ENCODE data around the gene PCDHGA5. TPM values are rescaled to one million over a fixed set of nuclear protein-coding genes. Genes with fewer than 3 reads are reported as not detected.
"Not testable (repeated sequence)": the region's sequence is repeated elsewhere in the genome, so short reads cannot be mapped to it uniquely, and the experiment has no call there.

Gene PCDHGA5
- total RNA-seq, 1 donor from 2014 or later = 0.31 TPM

DNA sequence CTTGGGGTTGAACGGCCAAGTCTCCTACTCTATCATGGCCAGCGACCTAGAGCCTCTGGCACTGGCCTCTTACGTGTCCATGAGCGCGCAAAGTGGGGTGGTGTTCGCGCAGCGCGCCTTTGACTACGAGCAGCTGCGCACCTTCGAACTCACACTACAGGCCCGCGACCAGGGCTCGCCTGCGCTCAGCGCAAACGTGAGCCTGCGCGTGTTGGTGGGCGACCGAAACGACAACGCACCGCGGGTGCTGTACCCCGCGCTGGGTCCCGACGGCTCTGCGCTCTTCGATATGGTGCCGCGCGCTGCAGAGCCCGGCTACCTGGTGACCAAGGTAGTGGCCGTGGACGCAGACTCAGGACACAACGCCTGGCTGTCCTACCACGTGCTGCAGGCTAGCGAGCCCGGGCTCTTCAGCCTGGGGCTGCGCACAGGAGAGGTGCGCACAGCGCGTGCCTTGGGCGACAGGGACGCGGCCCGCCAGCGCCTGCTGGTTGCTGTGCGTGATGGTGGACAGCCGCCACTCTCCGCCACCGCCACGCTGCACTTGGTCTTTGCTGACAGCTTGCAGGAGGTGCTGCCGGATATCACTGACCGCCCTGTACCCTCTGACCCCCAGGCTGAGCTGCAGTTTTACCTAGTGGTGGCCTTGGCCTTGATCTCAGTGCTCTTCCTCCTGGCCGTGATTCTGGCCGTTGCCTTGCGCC is 35.7 kb downstream of the PCDHGA5 start:
- intact Hi-C loops (cut with micrococcal nuclease) = loop anchor here (2.0 to 5.0 kb wide), 2 partner anchors 35 to 37 kb away; partner anchors contain the start of gene PCDHGA5
- no peaks in the 10 kb centered on the region for H3K4me1 Mint-ChIP-seq (ENCODE audit: low read depth)
- DNase-seq (ENCODE audit: low spot score) = no peak
- H3K36me3 Mint-ChIP-seq (ENCODE audit: low read depth) = no peaks in the 10 kb centered on the region
- peaks cover 24% of the 10 kb centered on the region for H3K9me3 Mint-ChIP-seq
- no peak overlapping the region for H3K4me3 Mint-ChIP-seq
- H3K27me3 Mint-ChIP-seq (ENCODE audit: insufficient read depth) = peaks cover 26% of the 10 kb centered on the region
- H3K27ac Mint-ChIP-seq = no peak overlapping the region

DNA sequence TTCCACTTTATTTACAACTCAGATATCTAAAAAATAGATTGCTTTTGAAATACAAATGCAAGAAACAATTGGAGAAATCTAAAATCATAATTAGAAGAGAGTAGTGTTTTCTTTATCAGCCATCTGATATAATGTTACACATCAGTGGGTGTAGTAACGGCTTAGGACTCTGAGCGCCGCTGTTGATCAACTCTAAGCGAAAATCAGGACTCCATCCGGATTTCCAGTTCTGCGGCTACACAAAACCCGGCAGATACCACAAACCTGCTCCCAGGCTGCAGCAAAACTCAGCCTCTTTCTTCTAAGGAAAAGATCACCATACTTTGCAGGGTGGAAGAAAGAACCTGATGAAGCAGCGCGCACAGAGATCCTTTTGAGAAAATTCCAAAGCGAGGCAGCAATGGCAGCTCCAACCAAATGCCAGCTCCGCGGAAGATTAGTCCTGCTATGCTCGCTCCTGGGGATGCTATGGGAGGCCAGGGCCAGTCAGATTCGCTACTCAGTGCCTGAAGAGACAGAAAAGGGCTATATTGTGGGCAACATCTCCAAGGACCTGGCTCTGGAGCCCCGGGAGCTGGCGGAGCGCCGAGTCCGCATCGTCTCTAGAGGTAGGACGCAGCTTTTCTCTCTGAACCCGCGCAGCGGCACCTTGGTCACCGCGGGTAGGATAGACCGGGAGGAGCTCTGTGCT is 38.7 kb downstream of the PCDHGA5 start, which contains the start of gene PCDHGA9:
Gene PCDHGA9, plus strand, starts transcription at position 226 of the 691 bp plus-strand sequence. Its CDS starts 175 bp downstream, at position 401.
- Mint-ChIP-seq H3K27ac (no peak within 1 kb of the TSS), H3K27me3 (ENCODE audit: insufficient read depth) (peaks cover 21% of the 10 kb centered on the region), H3K9me3 (peaks cover 19% of the 10 kb centered on the region)

GRCh38 chr5:141403387-141403786 is 39.4 kb downstream of the PCDHGA5 start:
- no peak for DNase-seq (ENCODE audit: low spot score)
- H3K36me3 Mint-ChIP-seq (ENCODE audit: low read depth) = no peaks in the 10 kb centered on the region
- H3K4me3 Mint-ChIP-seq = no peak overlapping the region
- no peaks in the 10 kb centered on the region for H3K4me1 Mint-ChIP-seq (ENCODE audit: low read depth)
- no peak overlapping the region for H3K27ac Mint-ChIP-seq
- peaks cover 19% of the 10 kb centered on the region for H3K9me3 Mint-ChIP-seq
- peaks cover 28% of the 10 kb centered on the region for H3K27me3 Mint-ChIP-seq (ENCODE audit: insufficient read depth)
- intact Hi-C loops (cut with micrococcal nuclease) = no loop called here

More for the DNA sequence above, 38.7 kb downstream of the PCDHGA5 start, which contains the start of gene PCDHGA9:
- H3K4me1 Mint-ChIP-seq (ENCODE audit: low read depth) = no peaks in the 10 kb centered on the region
- H3K36me3 Mint-ChIP-seq (ENCODE audit: low read depth) = no peaks in the 10 kb centered on the region
- H3K4me3 Mint-ChIP-seq = no peak within 1 kb of the TSS
- DNase-seq (ENCODE audit: low spot score) = no peak
- intact Hi-C loops (cut with micrococcal nuclease) = no loop called here

DNA sequence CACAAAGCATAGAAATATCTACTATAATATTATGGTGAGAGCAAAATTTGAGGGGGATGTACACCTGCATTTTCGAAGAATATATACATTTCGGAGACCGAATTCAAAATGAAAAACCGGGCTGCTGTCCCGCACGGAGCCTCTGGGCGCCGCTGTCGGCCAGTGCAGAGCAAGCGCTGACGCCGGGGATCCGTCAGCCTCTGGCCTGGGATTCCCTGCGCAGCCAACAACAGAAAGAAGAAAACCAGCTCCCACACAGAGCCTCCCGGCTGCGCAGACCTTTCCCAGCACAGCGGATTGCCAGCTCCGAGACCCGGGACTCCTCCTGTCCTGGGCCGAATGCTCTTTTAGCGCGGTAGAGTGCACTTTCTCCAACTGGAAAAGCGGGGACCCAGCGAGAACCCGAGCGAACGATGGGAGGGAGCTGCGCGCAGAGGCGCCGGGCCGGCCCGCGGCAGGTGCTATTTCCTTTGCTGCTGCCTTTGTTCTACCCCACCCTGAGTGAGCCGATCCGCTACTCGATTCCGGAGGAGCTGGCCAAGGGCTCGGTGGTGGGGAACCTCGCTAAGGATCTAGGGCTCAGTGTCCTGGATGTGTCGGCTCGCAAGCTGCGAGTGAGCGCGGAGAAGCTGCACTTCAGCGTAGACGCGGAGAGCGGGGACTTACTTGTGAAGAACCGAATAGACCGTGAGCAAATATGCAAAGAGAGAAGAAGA is 44.0 kb downstream of the PCDHGA5 start, which contains the start of gene PCDHGB6:
Gene PCDHGB6, plus strand, starts transcription at position 232 of the 716 bp plus-strand sequence. Its CDS starts 182 bp downstream, at position 414.
- peak within 1 kb of the TSS; percentile 66 for H3K4me3 Mint-ChIP-seq
- intact Hi-C loops (cut with micrococcal nuclease); H3K36me3 Mint-ChIP-seq (ENCODE audit: low read depth); H3K4me1 Mint-ChIP-seq (ENCODE audit: low read depth); H3K27ac Mint-ChIP-seq: not testable (repeated sequence)
- DNase-seq (ENCODE audit: low spot score) = peak; percentile 23
- peaks cover 16% of the 10 kb centered on the region for H3K9me3 Mint-ChIP-seq
- H3K27me3 Mint-ChIP-seq (ENCODE audit: insufficient read depth) = peaks cover 26% of the 10 kb centered on the region

- intact Hi-C loops (cut with micrococcal nuclease) = loop anchor here (5.0 to 10.0 kb wide), 2 partner anchors 37 to 565 kb away; partner anchors contain the start of genes PCDHA8, PCDHA9, PCDHGA6 and PCDHGB3
- Mint-ChIP-seq H3K27me3 (ENCODE audit: insufficient read depth) (peaks cover 38% of the 10 kb centered on the region), H3K27ac (no peak overlapping the region), H3K4me1 (ENCODE audit: low read depth) (peaks cover 7% of the 10 kb centered on the region), H3K36me3 (ENCODE audit: low read depth) (no peaks in the 10 kb centered on the region), H3K9me3 (peaks cover 19% of the 10 kb centered on the region), H3K4me3 (no peak overlapping the region)
- no peak for DNase-seq (ENCODE audit: low spot score)
Observed at GRCh38 chr5:141409598-141410306, 45.8 kb downstream of the PCDHGA5 start.

DNA sequence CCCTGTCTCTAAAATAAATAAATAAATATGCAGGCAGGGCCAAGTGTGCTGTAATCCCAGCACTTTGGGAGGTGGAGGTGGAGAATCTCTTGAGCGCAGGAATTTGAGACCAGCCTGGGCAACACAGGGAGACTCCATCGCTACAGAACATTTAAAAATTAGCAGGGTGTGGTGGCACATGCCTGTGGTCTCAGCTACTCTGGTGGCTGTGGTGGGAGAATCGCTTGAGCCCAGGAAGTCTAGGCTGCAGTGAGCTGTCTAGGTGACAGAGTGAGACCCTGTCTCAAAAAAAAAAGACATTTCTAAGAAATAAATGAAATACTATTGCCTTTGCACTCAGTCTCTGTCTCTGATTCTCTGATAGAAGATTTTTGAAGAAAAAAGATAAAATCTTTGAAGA is 47.6 kb downstream of the PCDHGA5 start:
- Mint-ChIP-seq H3K27ac (no peak overlapping the region), H3K27me3 (ENCODE audit: insufficient read depth) (peaks cover 45% of the 10 kb centered on the region), H3K9me3 (peaks cover 19% of the 10 kb centered on the region), H3K4me3 (no peak overlapping the region), H3K4me1 (ENCODE audit: low read depth) (peaks cover 7% of the 10 kb centered on the region), H3K36me3 (ENCODE audit: low read depth) (no peaks in the 10 kb centered on the region)
- intact Hi-C loops (cut with micrococcal nuclease) = loop anchor here (5.0 to 10.0 kb wide), 2 partner anchors 39 to 567 kb away; partner anchors contain the start of genes PCDHA8, PCDHA9, PCDHGA6 and PCDHGB3
- DNase-seq (ENCODE audit: low spot score) = no peak

GRCh38 chr5:141412854-141413539 is 49.0 kb downstream of the PCDHGA5 start, which contains the start of gene PCDHGA10:
TSS of gene PCDHGA10 (plus strand) at chr5:141412987. CDS start at chr5:141413176, 189 bp downstream.
- peaks cover 13% of the 10 kb centered on the region for H3K4me1 Mint-ChIP-seq (ENCODE audit: low read depth)
- peaks cover 44% of the 10 kb centered on the region for H3K27me3 Mint-ChIP-seq (ENCODE audit: insufficient read depth)
- peak within 1 kb of the TSS; percentile 84 for H3K4me3 Mint-ChIP-seq
- peaks cover 21% of the 10 kb centered on the region for H3K9me3 Mint-ChIP-seq
- DNase-seq (ENCODE audit: low spot score) = peak; percentile 33
- H3K36me3 Mint-ChIP-seq (ENCODE audit: low read depth) = peaks cover 1% of the 10 kb centered on the region
- peak within 1 kb of the TSS; percentile 68 for H3K27ac Mint-ChIP-seq
- intact Hi-C loops (cut with micrococcal nuclease) = loop anchor here (1.0 to 10.0 kb wide), 6 partner anchors 41 to 568 kb away; partner anchors contain the start of genes PCDHA8, PCDHA9, PCDHGA6 and PCDHGB3

- peaks cover 43% of the 10 kb centered on the region for H3K27me3 Mint-ChIP-seq (ENCODE audit: insufficient read depth)
- no peak for DNase-seq (ENCODE audit: low spot score)
- peaks cover 27% of the 10 kb centered on the region for H3K9me3 Mint-ChIP-seq
- peaks cover 15% of the 10 kb centered on the region for H3K4me1 Mint-ChIP-seq (ENCODE audit: low read depth)
- H3K27ac Mint-ChIP-seq = no peak overlapping the region
- H3K4me3 Mint-ChIP-seq = peak overlapping the region; percentile 84
- H3K36me3 Mint-ChIP-seq (ENCODE audit: low read depth) = peaks cover 1% of the 10 kb centered on the region
- intact Hi-C loops (cut with micrococcal nuclease) = loop anchor here (1.0 to 10.0 kb wide), 5 partner anchors 41 to 569 kb away; partner anchors contain the start of genes PCDHA8, PCDHA9, PCDHGA6 and PCDHGB3
Observed at GRCh38 chr5:141413540-141414069, 49.6 kb downstream of the PCDHGA5 start.

DNA sequence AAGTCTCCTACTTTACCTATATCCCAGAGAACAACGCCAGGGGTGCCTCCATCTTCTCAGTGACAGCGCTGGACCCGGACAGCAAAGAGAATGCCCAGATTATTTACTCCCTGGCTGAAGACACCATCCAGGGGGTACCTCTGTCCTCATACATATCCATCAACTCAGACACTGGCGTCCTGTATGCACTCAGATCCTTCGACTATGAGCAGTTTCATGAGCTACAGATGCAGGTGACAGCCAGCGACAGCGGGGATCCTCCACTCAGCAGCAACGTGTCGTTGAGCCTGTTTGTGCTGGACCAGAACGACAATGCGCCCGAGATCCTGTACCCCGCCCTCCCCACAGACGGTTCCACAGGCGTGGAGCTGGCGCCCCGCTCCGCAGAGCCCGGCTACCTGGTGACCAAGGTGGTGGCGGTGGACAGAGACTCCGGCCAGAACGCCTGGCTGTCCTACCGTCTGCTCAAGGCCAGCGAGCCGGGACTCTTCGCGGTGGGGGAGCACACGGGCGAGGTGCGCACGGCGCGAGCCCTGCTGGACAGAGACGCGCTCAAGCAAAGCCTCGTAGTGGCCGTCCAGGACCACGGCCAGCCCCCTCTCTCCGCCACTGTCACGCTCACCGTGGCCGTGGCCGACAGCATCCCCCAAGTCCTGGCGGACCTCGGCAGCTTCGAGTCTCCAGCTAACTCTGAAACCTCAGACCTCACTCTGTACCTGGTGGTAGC is 50.7 kb downstream of the PCDHGA5 start:
- H3K27ac Mint-ChIP-seq = not testable (repeated sequence)
- peaks cover 40% of the 10 kb centered on the region for H3K27me3 Mint-ChIP-seq (ENCODE audit: insufficient read depth)

DNA sequence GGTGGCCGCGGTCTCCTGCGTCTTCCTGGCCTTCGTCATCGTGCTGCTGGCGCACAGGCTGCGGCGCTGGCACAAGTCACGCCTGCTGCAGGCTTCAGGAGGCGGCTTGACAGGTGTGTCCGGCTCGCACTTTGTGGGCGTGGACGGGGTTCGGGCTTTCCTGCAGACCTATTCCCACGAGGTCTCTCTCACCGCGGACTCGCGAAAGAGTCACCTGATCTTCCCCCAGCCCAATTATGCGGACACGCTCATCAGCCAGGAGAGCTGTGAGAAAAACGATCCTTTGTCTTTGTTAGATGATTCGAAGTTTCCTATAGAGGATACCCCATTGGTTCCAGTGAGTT is 51.3 kb downstream of the PCDHGA5 start:
- DNase-seq (ENCODE audit: low spot score); H3K36me3 Mint-ChIP-seq (ENCODE audit: low read depth); H3K4me3 Mint-ChIP-seq: not testable (repeated sequence)
- peaks cover 38% of the 10 kb centered on the region for H3K27me3 Mint-ChIP-seq (ENCODE audit: insufficient read depth)
- peaks cover 26% of the 10 kb centered on the region for H3K9me3 Mint-ChIP-seq
- intact Hi-C loops (cut with micrococcal nuclease) = loop anchor here (5.0 to 10.0 kb wide), 2 partner anchors 462 to 570 kb away; partner anchors contain the start of genes PCDH1, PCDHA8 and PCDHA9
- H3K4me1 Mint-ChIP-seq (ENCODE audit: low read depth) = peaks cover 15% of the 10 kb centered on the region
- peak overlapping the region; percentile 2 for H3K27ac Mint-ChIP-seq

More for the DNA sequence above, 50.7 kb downstream of the PCDHGA5 start:
- DNase-seq (ENCODE audit: low spot score); H3K36me3 Mint-ChIP-seq (ENCODE audit: low read depth): not testable (repeated sequence)
- intact Hi-C loops (cut with micrococcal nuclease) = loop anchor here (5.0 to 10.0 kb wide), 3 partner anchors 42 to 570 kb away; partner anchors contain the start of genes PCDH1, PCDHA8, PCDHA9 and PCDHGA6
- Mint-ChIP-seq H3K4me3 (peak overlapping the region; percentile 37), H3K4me1 (ENCODE audit: low read depth) (peaks cover 15% of the 10 kb centered on the region), H3K9me3 (peaks cover 24% of the 10 kb centered on the region)

All from activated T-helper 1 cell treated with anti-CD3 and anti-CD28 coated beads, Interleukin-12 subunit alpha, Interleukin-12 subunit beta, Interleukin-2, Interleukin-4 antibody, amounts not matched to agents 30 ng/mL and 10 ng/mL and 1 ng/mL, durations not matched to agents 14 hours and 24 hours and 36 hours (primary cell).